ENCODE results near the gene ITPRIP.

The ITPRIP gene

GRCh38 chr10:104293011-104293410 lies 45.3 kb downstream of the ITPRIP start:
- no peaks in the 10 kb centered on the region for H3K36me3 Mint-ChIP-seq (ENCODE audit: low read depth)
- no peak for TF ChIP-seq CTCF (IDR thresholded peaks at IDR 0.05; ENCODE audit: unreplicated experiment in 3 of 3)
- H3K27ac Mint-ChIP-seq: no peak overlapping the region
- H3K4me1 Mint-ChIP-seq: peaks cover 11% of the 10 kb centered on the region
- H3K4me3 Mint-ChIP-seq: no peak overlapping the region
- peaks cover 25% of the 10 kb centered on the region for H3K27me3 Mint-ChIP-seq (ENCODE audit: low read depth)
- H3K9me3 Mint-ChIP-seq: no peaks in the 10 kb centered on the region

GRCh38 chr10:104291439-104291951 lies 46.8 kb downstream of the ITPRIP start:
- no peaks in the 10 kb centered on the region for H3K9me3 Mint-ChIP-seq
- TF ChIP-seq CTCF (IDR thresholded peaks at IDR 0.05; ENCODE audit: unreplicated experiment in 3 of 3): peak; percentile 100
- peak overlapping the region in 2 of 3 experiments; percentile 1 to 10 for H3K4me3 Mint-ChIP-seq
- H3K4me1 Mint-ChIP-seq: peaks cover 11% of the 10 kb centered on the region
- H3K27ac Mint-ChIP-seq: no peak overlapping the region
- no peaks in the 10 kb centered on the region for H3K36me3 Mint-ChIP-seq (ENCODE audit: low read depth)
- H3K27me3 Mint-ChIP-seq (ENCODE audit: low read depth): peaks cover 25% of the 10 kb centered on the region

- peaks cover 11% of the 10 kb centered on the region for H3K4me1 Mint-ChIP-seq
- H3K36me3 Mint-ChIP-seq (ENCODE audit: low read depth): no peaks in the 10 kb centered on the region
- H3K27me3 Mint-ChIP-seq (ENCODE audit: low read depth): peaks cover 25% of the 10 kb centered on the region
- no peak overlapping the region for H3K27ac Mint-ChIP-seq
- no peak for TF ChIP-seq CTCF (IDR thresholded peaks at IDR 0.05; ENCODE audit: unreplicated experiment in 3 of 3)
- no peaks in the 10 kb centered on the region for H3K9me3 Mint-ChIP-seq
- H3K4me3 Mint-ChIP-seq: no peak overlapping the region
Measured at GRCh38 chr10:104288355-104288754, 49.9 kb downstream of the ITPRIP start.

GRCh38 chr10:104286939-104287338 lies 51.3 kb downstream of the ITPRIP start:
- Mint-ChIP-seq H3K36me3 (ENCODE audit: low read depth) (no peaks in the 10 kb centered on the region), H3K9me3 (no peaks in the 10 kb centered on the region), H3K27ac (no peak overlapping the region), H3K4me1 (peaks cover 6% of the 10 kb centered on the region), H3K4me3 (no peak overlapping the region), H3K27me3 (ENCODE audit: low read depth) (peaks cover 28% of the 10 kb centered on the region)
- no peak for TF ChIP-seq CTCF (IDR thresholded peaks at IDR 0.05; ENCODE audit: unreplicated experiment in 3 of 3)

GRCh38 chr10:104284846-104285245 lies 53.4 kb downstream of the ITPRIP start:
- no peaks in the 10 kb centered on the region for H3K9me3 Mint-ChIP-seq
- TF ChIP-seq CTCF (IDR thresholded peaks at IDR 0.05; ENCODE audit: unreplicated experiment in 3 of 3): no peak
- no peaks in the 10 kb centered on the region for H3K36me3 Mint-ChIP-seq (ENCODE audit: low read depth)
- H3K27me3 Mint-ChIP-seq (ENCODE audit: low read depth): peaks cover 21% of the 10 kb centered on the region
- no peak overlapping the region for H3K4me3 Mint-ChIP-seq
- H3K27ac Mint-ChIP-seq: no peak overlapping the region
- H3K4me1 Mint-ChIP-seq: no peaks in the 10 kb centered on the region

GRCh38 chr10:104281694-104282093 lies 56.6 kb downstream of the ITPRIP start:
- no peaks in the 10 kb centered on the region for H3K9me3 Mint-ChIP-seq
- peaks cover 17% of the 10 kb centered on the region for H3K27me3 Mint-ChIP-seq (ENCODE audit: low read depth)
- no peaks in the 10 kb centered on the region for H3K36me3 Mint-ChIP-seq (ENCODE audit: low read depth)
- H3K4me1 Mint-ChIP-seq: no peaks in the 10 kb centered on the region
- no peak for TF ChIP-seq CTCF (IDR thresholded peaks at IDR 0.05; ENCODE audit: unreplicated experiment in 3 of 3)
- H3K27ac Mint-ChIP-seq: no peak overlapping the region
- H3K4me3 Mint-ChIP-seq: no peak overlapping the region

Data from nephron (organoid).